Skin epidermis (tissue), 12 donors: ENCODE data around the gene MRPS9.

Source experiments
- H3K27ac ChIP-seq, 21 experiments: fragments of 200-600 bp; sonication (generic) in 11 of 21; one replicate each; pipeline ENCODE4 v1.5.0; 2020; ENCODE audit warnings: mild to moderate bottlenecking in 3 of 21, inconsistent platforms in 2 of 21, moderate library complexity in 2 of 21
- H3K4me3 ChIP-seq, 7 experiments: fragments of 200-600 bp; sonication (generic) in 2 of 7; one replicate each; pipeline ENCODE4 v1.5.0; 2020; ENCODE audit warnings: inconsistent platforms in 2 of 7, mild to moderate bottlenecking in 2 of 7, moderate library complexity in 1 of 7

The MRPS9 gene

GRCh38 chr2:105114551-105114950 is 76.7 kb downstream of the MRPS9 start:
- no peak overlapping the region for H3K4me3 ChIP-seq

GRCh38 chr2:105116348-105116747 is 78.5 kb downstream of the MRPS9 start:
- Histone ChIP-seq H3K27ac (no peak overlapping the region), H3K4me3 (no peak overlapping the region)

More at GRCh38 chr2:105114551-105114950, 76.7 kb downstream of the MRPS9 start:
- H3K27ac ChIP-seq, result no peak overlapping the region

- Histone ChIP-seq H3K27ac (no peak overlapping the region), H3K4me3 (no peak overlapping the region)
These were observed 79.7 kb downstream of the MRPS9 start for GRCh38 chr2:105117565-105117964.

GRCh38 chr2:105118960-105119359 is 81.1 kb downstream of the MRPS9 start:
- Histone ChIP-seq H3K27ac (no peak overlapping the region), H3K4me3 (no peak overlapping the region)

GRCh38 chr2:105121434-105121833 is 83.6 kb downstream of the MRPS9 start:
- no peak overlapping the region for H3K27ac ChIP-seq
- no peak overlapping the region for H3K4me3 ChIP-seq

GRCh38 chr2:105125428-105125827 is 87.6 kb downstream of the MRPS9 start:
- no peak overlapping the region for H3K4me3 ChIP-seq
- no peak overlapping the region for H3K27ac ChIP-seq

- H3K27ac ChIP-seq, result no peak overlapping the region
- H3K4me3 ChIP-seq, result no peak overlapping the region
These were observed 88.1 kb downstream of the MRPS9 start for GRCh38 chr2:105125920-105126319.

- Histone ChIP-seq H3K27ac (no peak overlapping the region), H3K4me3 (no peak overlapping the region)
These were observed 88.5 kb downstream of the MRPS9 start for GRCh38 chr2:105126336-105126735.

GRCh38 chr2:105127289-105127915 is 89.5 kb downstream of the MRPS9 start:
- Histone ChIP-seq H3K27ac (no peak overlapping the region), H3K4me3 (no peak overlapping the region)

GRCh38 chr2:105129722-105130232 is 91.9 kb downstream of the MRPS9 start:
- H3K4me3 ChIP-seq, result no peak overlapping the region
- no peak overlapping the region for H3K27ac ChIP-seq

- no peak overlapping the region for H3K4me3 ChIP-seq
- no peak overlapping the region for H3K27ac ChIP-seq
These were observed 92.7 kb downstream of the MRPS9 start for GRCh38 chr2:105130546-105130945.

- H3K27ac ChIP-seq, result no peak overlapping the region
- H3K4me3 ChIP-seq, result no peak overlapping the region
These were observed 96.2 kb downstream of the MRPS9 start for GRCh38 chr2:105134081-105134480.

- no peak overlapping the region for H3K27ac ChIP-seq
- no peak overlapping the region for H3K4me3 ChIP-seq
These were observed 97.6 kb downstream of the MRPS9 start for GRCh38 chr2:105135436-105135835.

- Histone ChIP-seq H3K4me3 (no peak overlapping the region), H3K27ac (no peak overlapping the region)
These were observed 98.5 kb downstream of the MRPS9 start for GRCh38 chr2:105136394-105136793.

GRCh38 chr2:105138643-105139042 is 100.8 kb downstream of the MRPS9 start:
- no peak overlapping the region for H3K4me3 ChIP-seq
- no peak overlapping the region for H3K27ac ChIP-seq

GRCh38 chr2:105139556-105140239 is 101.8 kb downstream of the MRPS9 start:
- Histone ChIP-seq H3K4me3 (no peak overlapping the region), H3K27ac (no peak overlapping the region)

GRCh38 chr2:105140240-105140568 is 102.3 kb downstream of the MRPS9 start:
- Histone ChIP-seq H3K4me3 (no peak overlapping the region), H3K27ac (no peak overlapping the region)

GRCh38 chr2:105141099-105141614 is 103.3 kb downstream of the MRPS9 start:
- Histone ChIP-seq H3K27ac (no peak overlapping the region), H3K4me3 (no peak overlapping the region)

- H3K4me3 ChIP-seq, result no peak overlapping the region
- no peak overlapping the region for H3K27ac ChIP-seq
These were observed 104.4 kb downstream of the MRPS9 start for GRCh38 chr2:105142239-105142638.

GRCh38 chr2:105143094-105143466 is 105.2 kb downstream of the MRPS9 start:
- Histone ChIP-seq H3K27ac (peak overlapping the region in 1 of 21 experiments; percentile 34), H3K4me3 (peak overlapping the region in 4 of 7 experiments; percentile 24 to 49 (median 38))

- Histone ChIP-seq H3K4me3 (peak overlapping the region; percentile 7 to 51 (median 31)), H3K27ac (peak overlapping the region in 2 of 21 experiments; percentile 22 to 34)
These were observed 105.7 kb downstream of the MRPS9 start for GRCh38 chr2:105143467-105144151.
